GM12891 (cell line): ENCODE data around the gene SLC2A3.

Source experiments
- POLR2A ChIP-seq: IDR thresholded peaks from 2 replicates; pipeline ENCODE4 v1.6.1; 2011; ENCODE audit warnings: low read depth, low read length, control low read depth
- POLR2AphosphoS5 ChIP-seq: IDR thresholded peaks from 2 replicates; pipeline ENCODE4 v1.6.1; 2011; ENCODE audit warnings: low read depth, low read length, control low read depth

- TF ChIP-seq POLR2A, result no peak
- TF ChIP-seq POLR2AphosphoS5, result no peak
Measured at GRCh38 chr12:7947011-7947410, 11.0 kb upstream of the SLC2A3 start.
